ENCODE results near the gene EPHA6. TPM values are rescaled to one million over a fixed set of nuclear protein-coding genes. Genes with fewer than 3 reads are reported as not detected.

The EPHA6 gene
- total and polyA plus RNA-seq, 2 donors (not counting 1 experiment from before 2014, with no cell fraction given), result under 0.01 TPM; not detected in 1

DNA sequence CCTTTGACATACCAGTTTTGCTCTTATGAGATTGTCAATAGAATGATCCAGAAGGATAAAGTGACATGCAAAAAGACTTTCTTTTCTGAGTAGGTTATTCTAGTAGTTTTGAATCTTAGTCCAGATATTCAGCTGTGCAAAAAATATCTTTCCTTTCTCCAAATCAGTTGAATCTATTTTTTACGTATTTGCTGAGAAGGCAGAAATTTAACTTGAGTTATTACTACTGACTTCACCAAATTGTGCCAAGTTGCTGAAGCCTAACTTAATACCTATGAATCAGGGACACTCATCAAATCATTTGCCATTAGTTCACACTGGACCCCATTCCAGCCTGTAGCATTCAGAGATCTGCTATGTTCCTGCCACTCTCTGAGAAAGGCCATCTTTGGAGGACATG lies 215.6 kb downstream of the EPHA6 start:
- no peak overlapping the region for H3K4me3 ChIP-seq (replicated peaks in 1 of 4; ENCODE audit: control extremely low read depth in 1 of 4, insufficient read depth in 1 of 4, low read depth in 3 of 4, low read length in 4 of 4)
- no peaks in the 10 kb centered on the region for H3K27me3 ChIP-seq (ENCODE audit: control insufficient read depth, insufficient read depth, low read length)
- H3K4me2 ChIP-seq (ENCODE audit: extremely low read depth, insufficient read depth, low read length), result no peak overlapping the region
- TF ChIP-seq EZH2 (IDR thresholded peaks at IDR 0.05; ENCODE audit: low read length, missing control alignments) (no peak), CTCF (conservative IDR thresholded peaks at IDR 0.05 in 1 of 2, IDR thresholded peaks at IDR 0.05 in 1 of 2; ENCODE audit: low read depth in 1 of 2, low read length in 2 of 2) (no peak)
- H3K27ac ChIP-seq (ENCODE audit: insufficient read depth, low read length), result no peak overlapping the region
- H3K9me3 ChIP-seq (ENCODE audit: control insufficient read depth, insufficient read depth, low read depth, low read length), result no peaks in the 10 kb centered on the region
- no peaks in the 10 kb centered on the region for H3K36me3 ChIP-seq (ENCODE audit: control insufficient read depth, insufficient read depth, low read length)
- no peak overlapping the region for H3K9ac ChIP-seq (ENCODE audit: insufficient read depth, low read length)
- DNase-seq (ENCODE audit: low read depth in 2 of 2), result no peak
- no peaks in the 10 kb centered on the region for H4K20me1 ChIP-seq (ENCODE audit: control insufficient read depth, extremely low read depth, insufficient read depth, low read length)
- H2AFZ ChIP-seq (ENCODE audit: low read length), result no peak overlapping the region
- H3K4me1 ChIP-seq (ENCODE audit: control insufficient read depth, extremely low read depth, insufficient read depth, low read length), result no peaks in the 10 kb centered on the region
- H3K79me2 ChIP-seq (ENCODE audit: control insufficient read depth, insufficient read depth, low read length), result no peaks in the 10 kb centered on the region

- Histone ChIP-seq H4K20me1 (ENCODE audit: control insufficient read depth, extremely low read depth, insufficient read depth, low read length) (no peaks in the 10 kb centered on the region), H3K4me2 (ENCODE audit: extremely low read depth, insufficient read depth, low read length) (no peak overlapping the region), H3K79me2 (ENCODE audit: control insufficient read depth, insufficient read depth, low read length) (no peaks in the 10 kb centered on the region), H3K27me3 (ENCODE audit: control insufficient read depth, insufficient read depth, low read length) (no peaks in the 10 kb centered on the region), H3K9me3 (ENCODE audit: control insufficient read depth, insufficient read depth, low read depth, low read length) (no peaks in the 10 kb centered on the region), H3K4me1 (ENCODE audit: control insufficient read depth, extremely low read depth, insufficient read depth, low read length) (no peaks in the 10 kb centered on the region), H3K9ac (ENCODE audit: insufficient read depth, low read length) (no peak overlapping the region), H3K36me3 (ENCODE audit: control insufficient read depth, insufficient read depth, low read length) (no peaks in the 10 kb centered on the region), H3K27ac (ENCODE audit: insufficient read depth, low read length) (no peak overlapping the region), H2AFZ (ENCODE audit: low read length) (no peak overlapping the region), H3K4me3 (replicated peaks in 1 of 4; ENCODE audit: control extremely low read depth in 1 of 4, insufficient read depth in 1 of 4, low read depth in 3 of 4, low read length in 4 of 4) (no peak overlapping the region)
- no peak for TF ChIP-seq EZH2 (IDR thresholded peaks at IDR 0.05; ENCODE audit: low read length, missing control alignments)
- TF ChIP-seq CTCF (conservative IDR thresholded peaks at IDR 0.05 in 1 of 2, IDR thresholded peaks at IDR 0.05 in 1 of 2; ENCODE audit: low read depth in 1 of 2, low read length in 2 of 2), result no peak
- no peak for DNase-seq (ENCODE audit: low read depth in 2 of 2)
Measured at GRCh38 chr3:97037294-97037943, 223.0 kb downstream of the EPHA6 start.

- Histone ChIP-seq H4K20me1 (ENCODE audit: control insufficient read depth, extremely low read depth, insufficient read depth, low read length) (no peaks in the 10 kb centered on the region), H3K79me2 (ENCODE audit: control insufficient read depth, insufficient read depth, low read length) (no peaks in the 10 kb centered on the region), H3K27ac (ENCODE audit: insufficient read depth, low read length) (no peak overlapping the region), H3K4me3 (replicated peaks in 1 of 4; ENCODE audit: control extremely low read depth in 1 of 4, insufficient read depth in 1 of 4, low read depth in 3 of 4, low read length in 4 of 4) (no peak overlapping the region), H3K4me1 (ENCODE audit: control insufficient read depth, extremely low read depth, insufficient read depth, low read length) (no peaks in the 10 kb centered on the region), H3K4me2 (ENCODE audit: extremely low read depth, insufficient read depth, low read length) (no peak overlapping the region), H2AFZ (ENCODE audit: low read length) (no peak overlapping the region), H3K27me3 (ENCODE audit: control insufficient read depth, insufficient read depth, low read length) (no peaks in the 10 kb centered on the region), H3K36me3 (ENCODE audit: control insufficient read depth, insufficient read depth, low read length) (no peaks in the 10 kb centered on the region), H3K9me3 (ENCODE audit: control insufficient read depth, insufficient read depth, low read depth, low read length) (no peaks in the 10 kb centered on the region), H3K9ac (ENCODE audit: insufficient read depth, low read length) (no peak overlapping the region)
- TF ChIP-seq CTCF (conservative IDR thresholded peaks at IDR 0.05 in 1 of 2, IDR thresholded peaks at IDR 0.05 in 1 of 2; ENCODE audit: low read depth in 1 of 2, low read length in 2 of 2) (no peak), EZH2 (IDR thresholded peaks at IDR 0.05; ENCODE audit: low read length, missing control alignments) (no peak)
- no peak for DNase-seq (ENCODE audit: low read depth in 2 of 2)
Measured at GRCh38 chr3:97043411-97043810, 229.0 kb downstream of the EPHA6 start.
